Neural progenitor cell (in vitro differentiated cells): ENCODE data around the gene DHRS7. TPM values are rescaled to one million over a fixed set of nuclear protein-coding genes. Genes with fewer than 3 reads are reported as not detected.

Experiments used
- DNase-seq: peaks from one replicate; pipeline ENCODE4 v3.0.0-alpha.2; 2016; ENCODE audit warnings: low spot score
- H2AFZ ChIP-seq: fragments of 200-600 bp; sonication (generic); replicated peaks from 2 replicates; pipeline ENCODE4 v1.6.1; 2016; ENCODE audit warnings: antibody characterized with exemption
- H3F3A ChIP-seq: fragments of 200-600 bp; sonication (generic); 2 replicates; pipeline ENCODE4 v1.6.1; 2016; ENCODE audit warnings: antibody characterized with exemption, low read depth
- H3K27ac ChIP-seq: fragments of 200-600 bp; sonication (generic); 2 replicates; pipeline ENCODE4 v1.5.1; 2016; ENCODE audit warnings: mild to moderate bottlenecking
- H3K27me3 ChIP-seq: fragments of 200-600 bp; sonication (generic); 2 replicates; pipeline ENCODE4 v1.6.1; 2016; ENCODE audit warnings: mild to moderate bottlenecking, moderate library complexity
- H3K36me3 ChIP-seq: fragments of 200-600 bp; sonication (generic); 2 replicates; pipeline ENCODE4 v1.5.1; 2016
- H3K4me1 ChIP-seq: fragments of 200-600 bp; sonication (generic); 2 replicates; pipeline ENCODE4 v1.6.1; 2016; ENCODE audit warnings: mixed run types
- H3K4me2 ChIP-seq: fragments of 200-600 bp; sonication (generic); 2 replicates; pipeline ENCODE4 v1.6.1; 2016
- H3K4me3 ChIP-seq: fragments of 200-600 bp; sonication (generic); 2 replicates; pipeline ENCODE4 v1.5.1; 2016
- H3K79me2 ChIP-seq: fragments of 200-600 bp; sonication (generic); 2 replicates; pipeline ENCODE4 v1.6.1; 2016; ENCODE audit warnings: low read depth
- H3K9ac ChIP-seq: fragments of 200-600 bp; sonication (generic); 2 replicates; pipeline ENCODE4 v1.6.1; 2016
- H3K9me3 ChIP-seq: fragments of 200-600 bp; sonication (generic); 2 replicates; pipeline ENCODE4 v1.5.1; 2016; ENCODE audit warnings: low read depth
- H4K20me1 ChIP-seq: fragments of 200-600 bp; sonication (generic); 2 replicates; pipeline ENCODE4 v1.6.1; 2016; ENCODE audit warnings: low read depth
- H3K27ac Mint-ChIP-seq: 3 replicates; pipeline ENCODE4 v1.8.0; 2021; ENCODE audit warnings: mixed read lengths
- H3K27me3 Mint-ChIP-seq: 2 replicates; pipeline ENCODE4 v1.8.0; 2022; ENCODE audit warnings: low read depth, mild to moderate bottlenecking, inconsistent platforms, moderate library complexity, mixed read lengths; ENCODE audit not compliant: insufficient read depth
- H3K36me3 Mint-ChIP-seq: 3 replicates; pipeline ENCODE4 v1.8.0; 2021; ENCODE audit warnings: mixed read lengths
- H3K4me1 Mint-ChIP-seq: 3 replicates; pipeline ENCODE4 v1.8.0; 2021; ENCODE audit warnings: mixed read lengths
- H3K4me3 Mint-ChIP-seq: 3 replicates; pipeline ENCODE4 v1.8.0; 2021; ENCODE audit warnings: mild to moderate bottlenecking, moderate library complexity, mixed read lengths
- H3K9me3 Mint-ChIP-seq: 3 replicates; pipeline ENCODE4 v1.8.0; 2020; ENCODE audit warnings: mixed read lengths
- EZH2 ChIP-seq: fragments of 200-600 bp; sonication (generic); IDR thresholded peaks from 2 replicates; pipeline ENCODE4 v1.6.1; 2017; ENCODE audit warnings: antibody characterized with exemption, mild to moderate bottlenecking, moderate library complexity
- EZH2phosphoT487 ChIP-seq: fragments of 200-600 bp; sonication (generic); IDR thresholded peaks from 2 replicates; pipeline ENCODE4 v1.6.1; 2017; ENCODE audit warnings: antibody characterized with exemption
- total RNA-seq: library from RNA; depleted of rRNA; stranded (reverse); fragments of >200 nt; gene quantifications from 2 replicates; pipeline ENCODE4 v1.2.3, GENCODE V29; 2015; ENCODE audit warnings: low replicate concordance
- TF ChIP-seq, protein P1 (sequence below): fragments of 200-600 bp; sonication (generic); IDR thresholded peaks from 2 replicates; pipeline ENCODE4 v1.5.1; 2017; ENCODE audit warnings: antibody characterized with exemption, mild to moderate bottlenecking

The DHRS7 gene
- total RNA-seq, 1 donor from 2014 or later = 47.8 TPM

DNA sequence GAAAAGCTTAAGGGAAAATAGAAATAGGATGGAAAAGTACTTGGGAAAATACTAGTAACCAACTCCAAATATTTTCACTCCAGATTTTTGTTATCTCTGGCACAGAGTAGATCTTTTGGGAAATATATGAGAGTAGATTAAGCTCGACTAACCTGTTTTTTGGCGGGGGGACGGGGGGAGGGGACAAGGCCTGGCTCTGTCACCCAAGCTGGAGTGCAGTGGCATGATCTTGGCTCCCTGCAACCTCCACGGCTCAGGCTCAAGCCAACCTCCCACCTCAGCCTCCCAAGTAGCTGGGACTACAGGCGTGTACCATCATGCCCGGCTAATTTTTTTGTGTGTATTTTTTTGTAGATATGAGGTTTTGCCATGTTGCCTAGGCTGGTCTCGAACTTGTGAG lies 4.8 kb downstream of the DHRS7 start:
- Histone ChIP-seq H4K20me1 (no peaks in the 10 kb centered on the region), H3K4me2 (no peak overlapping the region), H3K36me3 (no peaks in the 10 kb centered on the region), H3K4me1 (peaks cover 16% of the 10 kb centered on the region), H3F3A (peaks cover 11% of the 10 kb centered on the region), H3K9me3 (no peaks in the 10 kb centered on the region), H3K27me3 (no peaks in the 10 kb centered on the region), H3K9ac (no peak overlapping the region), H3K27ac (no peak overlapping the region), H2AFZ (no peak overlapping the region), H3K4me3 (no peak overlapping the region), H3K79me2 (peaks cover 4% of the 10 kb centered on the region)
- H3K9me3 Mint-ChIP-seq = no peaks in the 10 kb centered on the region
- no peak overlapping the region for H3K4me3 Mint-ChIP-seq
- H3K27ac Mint-ChIP-seq = no peak overlapping the region
- H3K4me1 Mint-ChIP-seq = peaks cover 13% of the 10 kb centered on the region
- no peaks in the 10 kb centered on the region for H3K27me3 Mint-ChIP-seq
- peaks cover 10% of the 10 kb centered on the region for H3K36me3 Mint-ChIP-seq
- no peak for DNase-seq
- TF ChIP-seq EZH2phosphoT487 = no peak

DNA sequence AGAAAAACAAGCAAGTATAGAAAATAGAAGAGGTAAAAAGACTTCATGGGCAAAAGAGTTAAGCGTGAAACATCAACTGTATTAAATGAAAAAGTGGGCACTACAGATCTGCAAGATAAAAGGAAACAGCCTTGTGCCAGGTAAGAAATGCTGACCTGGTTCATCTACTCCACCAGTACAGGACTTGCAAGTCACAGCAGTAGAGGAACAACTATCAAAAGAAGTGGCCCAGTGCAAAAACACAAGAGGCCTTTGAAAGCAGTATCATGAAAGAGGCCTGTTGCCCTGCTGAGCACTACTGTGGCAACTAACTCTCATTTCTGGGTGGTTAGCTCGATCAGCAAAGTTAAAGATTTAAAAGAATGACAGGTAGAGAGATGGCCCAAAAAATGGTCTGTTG lies 10.5 kb downstream of the DHRS7 start:
- H3K27ac ChIP-seq = no peak overlapping the region
- no peak overlapping the region for H2AFZ ChIP-seq
- no peaks in the 10 kb centered on the region for H4K20me1 ChIP-seq
- no peak for DNase-seq
- Mint-ChIP-seq H3K9me3 (no peaks in the 10 kb centered on the region), H3K4me3 (no peak overlapping the region), H3K36me3 (peaks cover 30% of the 10 kb centered on the region), H3K4me1 (no peaks in the 10 kb centered on the region), H3K27ac (no peak overlapping the region), H3K27me3 (no peaks in the 10 kb centered on the region)
- H3K36me3 ChIP-seq = peaks cover 4% of the 10 kb centered on the region
- H3K4me2 ChIP-seq = no peak overlapping the region
- no peaks in the 10 kb centered on the region for H3K9me3 ChIP-seq
- TF ChIP-seq, protein P1, sequence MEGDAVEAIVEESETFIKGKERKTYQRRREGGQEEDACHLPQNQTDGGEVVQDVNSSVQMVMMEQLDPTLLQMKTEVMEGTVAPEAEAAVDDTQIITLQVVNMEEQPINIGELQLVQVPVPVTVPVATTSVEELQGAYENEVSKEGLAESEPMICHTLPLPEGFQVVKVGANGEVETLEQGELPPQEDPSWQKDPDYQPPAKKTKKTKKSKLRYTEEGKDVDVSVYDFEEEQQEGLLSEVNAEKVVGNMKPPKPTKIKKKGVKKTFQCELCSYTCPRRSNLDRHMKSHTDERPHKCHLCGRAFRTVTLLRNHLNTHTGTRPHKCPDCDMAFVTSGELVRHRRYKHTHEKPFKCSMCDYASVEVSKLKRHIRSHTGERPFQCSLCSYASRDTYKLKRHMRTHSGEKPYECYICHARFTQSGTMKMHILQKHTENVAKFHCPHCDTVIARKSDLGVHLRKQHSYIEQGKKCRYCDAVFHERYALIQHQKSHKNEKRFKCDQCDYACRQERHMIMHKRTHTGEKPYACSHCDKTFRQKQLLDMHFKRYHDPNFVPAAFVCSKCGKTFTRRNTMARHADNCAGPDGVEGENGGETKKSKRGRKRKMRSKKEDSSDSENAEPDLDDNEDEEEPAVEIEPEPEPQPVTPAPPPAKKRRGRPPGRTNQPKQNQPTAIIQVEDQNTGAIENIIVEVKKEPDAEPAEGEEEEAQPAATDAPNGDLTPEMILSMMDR = no peak
- TF ChIP-seq EZH2phosphoT487 = no peak
- no peak for TF ChIP-seq EZH2
- H3K9ac ChIP-seq = no peak overlapping the region
- H3F3A ChIP-seq = no peaks in the 10 kb centered on the region
- peaks cover 15% of the 10 kb centered on the region for H3K4me1 ChIP-seq
- no peak overlapping the region for H3K4me3 ChIP-seq
- no peaks in the 10 kb centered on the region for H3K27me3 ChIP-seq
- no peaks in the 10 kb centered on the region for H3K79me2 ChIP-seq

DNA sequence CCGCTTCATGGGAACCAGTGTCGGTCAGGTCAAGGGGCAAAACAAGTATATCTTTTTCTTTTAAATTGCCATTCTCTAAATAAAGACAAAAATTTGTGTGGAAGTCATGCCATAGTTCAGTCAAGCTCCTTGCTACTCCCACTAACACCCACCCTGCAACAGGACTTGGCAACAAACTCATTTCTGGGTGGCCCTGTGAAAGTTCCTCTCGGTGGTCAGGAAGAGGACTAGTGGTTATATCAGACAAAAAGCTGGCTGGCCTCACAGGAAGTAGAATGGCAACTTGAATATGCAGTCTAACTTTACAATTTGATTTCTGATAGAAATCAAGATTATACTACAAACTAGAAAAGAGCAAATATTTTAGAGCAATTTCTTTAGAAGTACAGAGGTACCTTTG lies 11.2 kb downstream of the DHRS7 start:
- H3K9me3 Mint-ChIP-seq = no peaks in the 10 kb centered on the region
- DNase-seq = no peak
- H3K36me3 Mint-ChIP-seq = peaks cover 30% of the 10 kb centered on the region
- no peaks in the 10 kb centered on the region for H4K20me1 ChIP-seq
- no peaks in the 10 kb centered on the region for H3K9me3 ChIP-seq
- H3K4me3 Mint-ChIP-seq = no peak overlapping the region
- no peaks in the 10 kb centered on the region for H3K27me3 ChIP-seq
- no peaks in the 10 kb centered on the region for H3K79me2 ChIP-seq
- TF ChIP-seq EZH2phosphoT487 = no peak
- TF ChIP-seq EZH2 = no peak
- TF ChIP-seq, protein P1 = no peak
- H3K4me3 ChIP-seq = no peak overlapping the region
- peaks cover 4% of the 10 kb centered on the region for H3K36me3 ChIP-seq
- H2AFZ ChIP-seq = no peak overlapping the region
- no peaks in the 10 kb centered on the region for H3K4me1 Mint-ChIP-seq
- H3K27ac Mint-ChIP-seq = no peak overlapping the region
- H3K9ac ChIP-seq = no peak overlapping the region
- peaks cover 15% of the 10 kb centered on the region for H3K4me1 ChIP-seq
- no peak overlapping the region for H3K4me2 ChIP-seq
- no peaks in the 10 kb centered on the region for H3K27me3 Mint-ChIP-seq
- no peaks in the 10 kb centered on the region for H3F3A ChIP-seq
- no peak overlapping the region for H3K27ac ChIP-seq

DNA sequence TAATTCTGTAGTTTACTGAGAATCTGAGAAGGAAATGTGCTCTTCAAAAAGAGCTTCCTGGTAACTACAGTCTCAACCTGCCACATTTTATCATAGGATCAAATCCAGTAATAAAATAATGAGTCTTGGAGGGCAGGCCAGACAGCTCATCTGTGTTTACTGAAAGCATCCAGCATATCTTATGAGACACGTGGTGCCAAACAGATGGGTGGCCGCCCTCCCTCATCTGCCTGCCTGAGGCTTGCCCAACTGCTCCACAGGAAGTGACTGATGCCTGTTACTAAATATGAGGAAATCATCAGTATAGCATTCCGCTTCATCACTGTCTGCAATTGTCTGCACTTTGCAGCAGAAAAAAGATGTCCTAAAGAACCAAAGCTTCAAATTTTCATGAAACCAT lies 13.5 kb downstream of the DHRS7 start:
- Mint-ChIP-seq H3K27me3 (no peaks in the 10 kb centered on the region), H3K9me3 (no peaks in the 10 kb centered on the region), H3K4me3 (no peak overlapping the region), H3K27ac (no peak overlapping the region), H3K36me3 (peaks cover 33% of the 10 kb centered on the region), H3K4me1 (no peaks in the 10 kb centered on the region)
- H2AFZ ChIP-seq = no peak overlapping the region
- H3K79me2 ChIP-seq = no peaks in the 10 kb centered on the region
- H3K9ac ChIP-seq = no peak overlapping the region
- H3K9me3 ChIP-seq = no peaks in the 10 kb centered on the region
- H3K27ac ChIP-seq = no peak overlapping the region
- H3F3A ChIP-seq = no peaks in the 10 kb centered on the region
- H4K20me1 ChIP-seq = no peaks in the 10 kb centered on the region
- TF ChIP-seq, protein P1 = no peak
- TF ChIP-seq EZH2phosphoT487 = no peak
- TF ChIP-seq EZH2 = no peak
- peaks cover 4% of the 10 kb centered on the region for H3K36me3 ChIP-seq
- peaks cover 15% of the 10 kb centered on the region for H3K4me1 ChIP-seq
- no peaks in the 10 kb centered on the region for H3K27me3 ChIP-seq
- H3K4me3 ChIP-seq = no peak overlapping the region
- no peak overlapping the region for H3K4me2 ChIP-seq
- DNase-seq = no peak
